NT2/D1 (cell line): Measurements from ENCODE around the gene GJD3.

Source experiments
- SUZ12 ChIP-seq: IDR thresholded peaks from 2 replicates; pipeline ENCODE4 v1.6.1; 2011; ENCODE audit not compliant: insufficient read length, insufficient read depth; ENCODE audit errors: extremely low read depth
- ZNF274 ChIP-seq: IDR thresholded peaks from 2 replicates; pipeline ENCODE4 v1.6.1; 2011; ENCODE audit warnings: mild to moderate bottlenecking, low read depth, low read length

DNA sequence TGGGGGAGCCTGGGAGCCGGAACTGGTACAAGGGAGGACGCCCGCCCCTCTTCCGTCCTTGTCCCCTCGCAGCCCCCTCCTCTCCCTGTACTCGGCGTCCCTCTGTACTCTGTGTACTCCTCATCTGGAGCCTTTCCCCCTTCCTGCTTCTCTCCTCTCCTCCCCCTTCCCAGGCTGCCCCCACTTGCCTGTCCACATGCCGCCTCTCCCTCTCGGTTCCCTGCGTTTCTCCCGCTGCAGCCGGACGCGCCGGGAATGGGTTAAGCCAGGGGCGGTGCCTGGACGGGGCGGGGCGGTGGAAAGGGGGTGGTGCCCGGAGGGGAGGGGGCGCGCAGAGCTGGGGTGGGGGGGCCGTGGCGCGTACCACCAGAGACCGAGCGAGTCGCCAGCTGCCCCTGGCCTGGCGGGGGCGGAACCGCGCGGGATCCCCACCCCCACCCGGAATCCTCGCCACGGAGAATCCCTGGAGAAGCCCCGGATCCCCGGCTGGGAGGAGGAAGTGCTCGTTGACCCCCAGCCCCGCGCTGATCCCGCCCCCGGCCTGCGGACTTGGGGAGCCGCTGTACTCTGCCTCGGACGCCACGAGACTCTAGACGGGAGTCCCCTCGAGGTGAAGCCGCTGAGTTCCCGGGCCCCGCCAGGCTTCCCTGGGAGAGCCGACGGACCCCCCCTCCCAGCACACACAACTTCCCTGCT lies 22.6 kb downstream of the GJD3 start:
- TF ChIP-seq SUZ12 (no peak), ZNF274 (no peak)
